CD4-positive, alpha-beta T cell (primary cell): ENCODE results near the gene CHST14. TPM values are rescaled to one million over a fixed set of nuclear protein-coding genes. Genes with fewer than 3 reads are reported as not detected.

Experiments used
- ATAC-seq: fragments of 200-7000 bp; cut with Tn5 transposase; one replicate; pipeline ENCODE4 v1.10.0; 2022; ENCODE audit warnings: mild to moderate bottlenecking; ENCODE audit not compliant: poor library complexity
- CTCF ChIA-PET: fragments of 350-600 bp; sonication (Branson Sonifier 250); formaldehyde crosslinking; loops from one replicate; lab custom pipeline; 2021; ENCODE audit warnings: antibody characterized with exemption, inconsistent platforms; lab: Charles Lee
- POLR2A ChIA-PET: fragments of 350-600 bp; sonication (Branson Sonifier 250); formaldehyde crosslinking; loops from one replicate; lab custom pipeline; 2021; ENCODE audit warnings: antibody characterized with exemption, inconsistent platforms; lab: Charles Lee
- DNase-seq, 14 experiments: peaks; one replicate each; pipeline ENCODE4 v3.0.0-alpha.2; 2013 to 2020; ENCODE audit warnings: mixed read lengths in 2 of 14
- H3K27ac ChIP-seq, 2 donors: one replicate each; pipeline versions ENCODE4 v1.5.1 to v1.7.0; 2013; ENCODE audit warnings: low read length in 2 of 2, low read depth in 1 of 2, mild to moderate bottlenecking in 1 of 2
- H3K27me3 ChIP-seq, 2 experiments: 1 replicate in 1 of 2; 2 replicates in 1 of 2; pipeline versions ENCODE4 v1.6.1 to v1.7.0; 2013; ENCODE audit warnings: low read length in 2 of 2, control low read depth in 1 of 2, mild to moderate bottlenecking in 1 of 2, moderate library complexity in 1 of 2; ENCODE audit not compliant: insufficient read depth in 2 of 2, control insufficient read depth in 1 of 2
- H3K36me3 ChIP-seq: one replicate; pipeline ENCODE4 v1.6.1; 2013; ENCODE audit warnings: low read length, control low read depth; ENCODE audit not compliant: insufficient read depth
- H3K4me1 ChIP-seq: one replicate; pipeline ENCODE4 v1.6.1; 2013; ENCODE audit warnings: low read length, control low read depth; ENCODE audit not compliant: insufficient read depth
- H3K4me3 ChIP-seq: one replicate; pipeline ENCODE4 v1.5.1; 2013; ENCODE audit warnings: mild to moderate bottlenecking, low read length, moderate library complexity
- H3K9me3 ChIP-seq, 2 experiments: 1 replicate in 1 of 2; 2 replicates in 1 of 2; pipeline versions ENCODE4 v1.6.1 to v1.7.0; 2013; ENCODE audit warnings: low read length in 2 of 2, mild to moderate bottlenecking in 2 of 2, control low read depth in 1 of 2, moderate library complexity in 1 of 2; ENCODE audit not compliant: control insufficient read depth in 1 of 2, insufficient read depth in 1 of 2
- H3K27ac Mint-ChIP-seq: one replicate; pipeline ENCODE4 v1.8.0; 2020; ENCODE audit warnings: mixed read lengths
- H3K27me3 Mint-ChIP-seq: one replicate; pipeline ENCODE4 v1.8.0; 2021; ENCODE audit warnings: mixed read lengths
- H3K36me3 Mint-ChIP-seq: one replicate; pipeline ENCODE4 v1.8.0; 2021; ENCODE audit warnings: low read depth, mixed read lengths
- H3K4me1 Mint-ChIP-seq: one replicate; pipeline ENCODE4 v1.8.0; 2021; ENCODE audit warnings: low read depth, mixed read lengths
- H3K4me3 Mint-ChIP-seq: one replicate; pipeline ENCODE4 v1.8.0; 2020; ENCODE audit warnings: mild to moderate bottlenecking, mixed read lengths
- H3K9me3 Mint-ChIP-seq: one replicate; pipeline ENCODE4 v1.8.0; 2020; ENCODE audit warnings: mixed read lengths
- intact Hi-C, 2 experiments: fragments of 100-400 bp; cut with DNase I in 1 of 2; cut with micrococcal nuclease in 1 of 2; formaldehyde crosslinking; loops; one replicate each; pipeline versions ENCODE4 v1.15.1 to v1.9.0; 2023 to 2025; cut with DNase I, micrococcal nuclease
- total RNA-seq, 174 experiments: library from RNA in 2 of 174; stranded (reverse) in 2 of 174; gene quantifications; one replicate each; pipeline ENCODE4 v1.2.3 and lab custom pipeline; 2021 to 2026
- TF ChIP-seq, protein P1 (sequence below): fragments of 200-600 bp; IDR thresholded peaks from one replicate; pipeline ENCODE4 v1.8.0; 2022; ENCODE audit warnings: antibody characterized with exemption, mild to moderate bottlenecking

Gene CHST14
- total RNA-seq, 2 experiments from 2014 or later = 4.6 to 5.1 TPM

DNA sequence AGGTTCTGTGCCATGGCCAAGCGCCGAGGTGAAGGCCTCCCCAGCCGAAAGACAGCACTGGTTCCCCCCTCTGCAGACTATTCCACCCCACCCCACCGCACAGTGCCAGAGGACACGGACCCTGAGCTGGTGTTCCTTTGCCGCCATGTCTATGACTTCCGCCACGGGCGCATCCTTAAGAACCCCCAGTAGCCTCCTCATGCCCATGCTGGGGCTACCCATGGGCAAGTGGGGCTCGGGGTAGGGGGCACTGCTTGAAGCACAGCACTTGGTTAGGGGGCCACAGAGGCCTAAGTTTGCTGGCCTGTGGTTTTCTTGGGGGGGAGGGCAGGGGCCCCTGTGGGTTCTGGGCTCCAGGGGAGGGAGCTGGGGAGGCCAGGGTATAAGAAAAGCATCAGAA, 4.8 kb upstream of the CHST14 start:
- H3K27me3 ChIP-seq = no peaks in the 10 kb centered on the region
- Mint-ChIP-seq H3K36me3 (peaks cover 43% of the 10 kb centered on the region), H3K4me3 (no peak overlapping the region), H3K9me3 (no peaks in the 10 kb centered on the region), H3K27ac (peak overlapping the region; percentile 24), H3K4me1 (peaks cover 13% of the 10 kb centered on the region), H3K27me3 (no peaks in the 10 kb centered on the region)
- TF ChIP-seq, protein P1, sequence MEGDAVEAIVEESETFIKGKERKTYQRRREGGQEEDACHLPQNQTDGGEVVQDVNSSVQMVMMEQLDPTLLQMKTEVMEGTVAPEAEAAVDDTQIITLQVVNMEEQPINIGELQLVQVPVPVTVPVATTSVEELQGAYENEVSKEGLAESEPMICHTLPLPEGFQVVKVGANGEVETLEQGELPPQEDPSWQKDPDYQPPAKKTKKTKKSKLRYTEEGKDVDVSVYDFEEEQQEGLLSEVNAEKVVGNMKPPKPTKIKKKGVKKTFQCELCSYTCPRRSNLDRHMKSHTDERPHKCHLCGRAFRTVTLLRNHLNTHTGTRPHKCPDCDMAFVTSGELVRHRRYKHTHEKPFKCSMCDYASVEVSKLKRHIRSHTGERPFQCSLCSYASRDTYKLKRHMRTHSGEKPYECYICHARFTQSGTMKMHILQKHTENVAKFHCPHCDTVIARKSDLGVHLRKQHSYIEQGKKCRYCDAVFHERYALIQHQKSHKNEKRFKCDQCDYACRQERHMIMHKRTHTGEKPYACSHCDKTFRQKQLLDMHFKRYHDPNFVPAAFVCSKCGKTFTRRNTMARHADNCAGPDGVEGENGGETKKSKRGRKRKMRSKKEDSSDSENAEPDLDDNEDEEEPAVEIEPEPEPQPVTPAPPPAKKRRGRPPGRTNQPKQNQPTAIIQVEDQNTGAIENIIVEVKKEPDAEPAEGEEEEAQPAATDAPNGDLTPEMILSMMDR = no peak
- H3K4me1 ChIP-seq = peaks cover 26% of the 10 kb centered on the region
- H3K4me3 ChIP-seq = no peak overlapping the region
- intact Hi-C loops = no loop called here
- ChIA-PET POLR2A (interaction anchor here (0.6 to 2.1 kb wide), 4 partner anchors 12 to 159 kb away, joined by 3 to 7 read pairs (median 3); partner anchors contain the start of gene BAHD1), CTCF (no interaction called here)
- ATAC-seq = no peak
- H3K27ac ChIP-seq = no peak overlapping the region
- H3K36me3 ChIP-seq = peaks cover 60% of the 10 kb centered on the region
- peak in 1 of 14 experiments; percentile 10 for DNase-seq
- no peaks in the 10 kb centered on the region for H3K9me3 ChIP-seq

DNA sequence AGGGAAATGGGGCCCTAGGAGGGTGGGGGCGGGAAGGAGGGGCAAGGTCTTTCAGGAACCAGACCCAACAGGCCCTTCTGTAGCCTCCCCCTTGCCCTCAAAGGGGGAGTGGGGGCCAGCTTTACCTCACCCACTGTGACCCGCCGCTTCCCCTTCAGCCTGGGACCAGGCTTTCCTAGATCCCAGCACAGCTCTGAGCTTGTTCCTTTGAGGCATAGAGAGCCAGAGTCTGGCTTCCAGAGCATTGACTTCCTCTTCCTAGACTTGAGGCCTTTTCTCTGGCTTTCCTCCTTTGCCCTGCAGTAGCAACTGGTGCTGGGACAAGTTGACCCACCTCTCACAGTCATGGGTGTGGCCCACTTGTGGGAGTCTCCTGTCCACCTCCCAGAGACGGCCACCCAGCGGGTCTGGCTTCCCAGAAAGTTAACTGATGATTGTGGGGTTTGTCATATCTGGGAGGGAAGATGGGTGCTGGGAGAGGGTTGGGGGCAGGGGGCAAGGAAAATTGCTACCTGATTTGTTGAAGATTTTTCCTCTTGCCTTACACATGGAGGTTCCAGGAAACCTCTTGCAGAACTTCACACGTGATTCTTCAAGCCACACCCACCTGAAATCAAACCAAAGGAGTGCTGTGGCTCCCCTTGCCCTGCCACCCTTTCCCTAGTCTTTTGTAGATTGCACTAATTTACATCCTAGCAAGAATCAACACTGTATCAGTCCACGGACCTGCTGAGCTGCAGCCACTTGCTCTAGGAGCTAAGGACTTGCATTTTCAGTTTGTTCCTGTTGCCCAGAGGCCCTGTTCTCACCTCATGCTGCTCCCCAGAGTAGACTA, 4.1 kb upstream of the CHST14 start:
- Mint-ChIP-seq H3K4me3 (no peak overlapping the region), H3K27me3 (no peaks in the 10 kb centered on the region), H3K9me3 (no peaks in the 10 kb centered on the region), H3K36me3 (peaks cover 41% of the 10 kb centered on the region), H3K4me1 (peaks cover 14% of the 10 kb centered on the region), H3K27ac (peak overlapping the region; percentile 60)
- intact Hi-C loops = no loop called here
- H3K4me1 ChIP-seq = peaks cover 31% of the 10 kb centered on the region
- CTCF ChIA-PET = no interaction called here
- DNase-seq (peak in 1 of 14 experiments; percentile 4), ATAC-seq (no peak)
- POLR2A ChIA-PET = interaction anchor here (0.6 to 2.1 kb wide), 4 partner anchors 12 to 159 kb away, joined by 3 to 7 read pairs (median 3); partner anchors contain the start of gene BAHD1
- peaks cover 56% of the 10 kb centered on the region for H3K36me3 ChIP-seq
- TF ChIP-seq, protein P1 = no peak
- no peaks in the 10 kb centered on the region for H3K27me3 ChIP-seq
- no peak overlapping the region for H3K27ac ChIP-seq
- H3K4me3 ChIP-seq = no peak overlapping the region
- no peaks in the 10 kb centered on the region for H3K9me3 ChIP-seq

- Mint-ChIP-seq H3K27ac (peak overlapping the region; percentile 60), H3K4me3 (no peak overlapping the region), H3K36me3 (peaks cover 39% of the 10 kb centered on the region), H3K4me1 (peaks cover 19% of the 10 kb centered on the region), H3K9me3 (no peaks in the 10 kb centered on the region), H3K27me3 (no peaks in the 10 kb centered on the region)
- no peak for DNase-seq
- Histone ChIP-seq H3K36me3 (peaks cover 51% of the 10 kb centered on the region), H3K27me3 (no peaks in the 10 kb centered on the region), H3K27ac (peak overlapping the region in 1 of 2 donors; percentile 23), H3K4me3 (no peak overlapping the region), H3K9me3 (no peaks in the 10 kb centered on the region), H3K4me1 (peaks cover 37% of the 10 kb centered on the region)
- intact Hi-C loops = no loop called here
- ChIA-PET POLR2A (interaction anchor here (0.5 to 2.1 kb wide), 3 partner anchors 13 to 160 kb away, joined by 3 to 7 read pairs (median 3); no protein-coding TSS in a partner anchor), CTCF (no interaction called here)
- TF ChIP-seq, protein P1 = no peak
- no peak for ATAC-seq
These were observed 3.5 kb upstream of the CHST14 start for GRCh38 chr15:40467261-40467615.
